GM18870 (cell line): ENCODE data around the gene CDR2L.

Experiments used
- ATAC-seq: cut with Tn5 transposase; IDR thresholded peaks from one replicate; pipeline ENCODE4 v1.9.1; 2021; ENCODE audit warnings: moderate library complexity; ENCODE audit not compliant: unreplicated experiment

CDR2L gene

DNA sequence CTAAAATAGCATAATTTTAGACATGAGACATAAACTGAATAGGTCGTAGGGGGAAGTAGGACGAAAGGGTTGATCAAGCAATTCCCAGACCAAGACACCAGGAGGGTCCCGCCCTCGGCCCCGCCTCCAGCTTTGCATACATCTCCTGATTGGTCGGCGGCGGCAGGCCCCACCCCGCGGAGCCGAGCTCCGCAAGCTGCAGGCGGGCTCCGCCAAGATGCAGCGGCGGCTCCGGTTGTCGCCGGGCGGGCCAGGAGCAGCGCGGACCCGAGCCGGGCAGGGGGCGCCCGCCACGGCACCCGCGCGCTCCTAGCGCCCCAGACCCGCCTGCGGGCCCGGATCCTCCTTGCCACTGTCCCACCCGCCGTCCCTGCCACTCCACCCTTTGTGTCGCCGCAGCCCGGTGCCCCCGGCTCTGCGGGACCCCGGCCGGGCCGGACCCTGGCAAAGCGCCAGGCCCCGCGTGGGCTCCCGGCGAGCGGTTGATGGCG is at the start of gene CDR2L:
Gene CDR2L (plus strand): TSS at position 215 of the 491 bp plus-strand sequence. CDS start 412 bp downstream, outside the sequence.
- no peak for ATAC-seq

GRCh38 chr17:74938194-74938950 is 49.1 kb upstream of the CDR2L start:
- ATAC-seq = no peak

DNA sequence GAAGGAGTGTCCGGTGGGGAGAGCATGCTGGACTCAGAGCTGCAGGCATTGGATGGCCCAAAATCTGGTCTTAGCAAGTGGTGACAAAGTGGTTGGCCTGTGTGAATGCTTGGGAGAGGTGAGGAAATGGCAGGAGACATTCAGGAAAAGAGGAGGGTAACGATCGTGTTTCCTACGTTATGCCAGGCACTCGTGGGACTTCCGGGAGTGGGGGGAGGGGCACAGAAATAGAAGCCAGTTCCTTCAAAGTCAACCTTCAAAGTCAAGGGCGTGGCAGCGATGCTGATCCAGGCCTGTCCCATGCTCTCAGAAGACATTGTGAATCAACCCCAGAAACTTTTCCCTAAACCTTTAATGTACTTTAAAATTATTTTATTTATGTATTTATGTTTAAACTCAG is 47.9 kb upstream of the CDR2L start:
- ATAC-seq = no peak

DNA sequence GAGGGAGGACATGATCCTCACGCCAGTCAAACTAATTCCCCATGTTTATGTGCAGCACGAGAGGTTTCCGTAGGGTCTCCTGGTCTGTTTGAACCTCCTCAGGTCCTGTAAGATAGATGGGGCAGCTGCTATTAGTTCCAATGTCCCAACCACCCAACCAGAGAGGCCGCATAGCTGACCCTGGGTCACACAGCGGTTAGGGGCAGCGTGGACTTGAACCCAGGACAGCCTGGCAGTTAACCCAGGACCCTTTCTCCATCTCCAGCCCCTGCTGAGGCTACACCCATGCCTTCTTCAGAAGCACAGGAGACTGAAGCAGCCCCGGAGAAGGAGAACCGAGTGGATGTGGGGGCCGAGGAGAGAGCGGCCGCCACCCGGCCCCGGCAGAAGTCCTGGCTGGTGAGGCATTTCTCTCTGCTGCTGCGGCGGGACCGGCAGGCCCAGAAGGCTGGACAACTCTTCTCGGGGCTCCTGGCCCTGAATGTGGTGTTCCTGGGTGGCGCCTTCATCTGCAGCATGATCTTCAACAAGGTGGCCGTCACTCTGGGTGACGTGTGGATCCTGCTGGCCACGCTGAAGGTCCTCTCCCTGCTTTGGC is 46.2 kb upstream of the CDR2L start:
- no peak for ATAC-seq

GRCh38 chr17:74943808-74944522 is 43.5 kb upstream of the CDR2L start:
- ATAC-seq = no peak

GRCh38 chr17:74945543-74945942 is 41.9 kb upstream of the CDR2L start:
- peak; percentile 53 for ATAC-seq

GRCh38 chr17:74946641-74947040 is 40.8 kb upstream of the CDR2L start:
- no peak for ATAC-seq

GRCh38 chr17:74947041-74947754 is 40.2 kb upstream of the CDR2L start:
- no peak for ATAC-seq

- no peak for ATAC-seq
These were observed 37.8 kb upstream of the CDR2L start for GRCh38 chr17:74949455-74950115.

DNA sequence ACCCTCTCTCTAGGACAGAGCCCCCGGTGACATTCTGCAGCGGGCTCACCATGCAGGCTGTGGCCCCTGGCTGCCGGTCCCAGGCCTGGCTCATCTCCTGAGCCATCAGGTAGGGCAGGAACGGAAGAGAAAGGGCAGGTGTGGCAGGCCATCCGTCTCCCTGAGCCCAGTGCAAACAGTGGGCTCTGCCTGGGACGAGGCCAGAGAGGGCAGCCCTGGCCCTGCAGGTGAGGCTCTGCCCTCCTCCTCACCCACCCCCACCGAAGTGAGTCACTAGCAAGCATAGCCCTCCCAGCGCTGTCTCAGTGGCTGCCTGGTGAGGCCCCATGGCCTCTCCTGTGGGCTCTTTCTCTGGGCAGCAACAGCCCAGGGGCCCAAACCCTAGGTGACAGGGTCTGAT is 37.2 kb upstream of the CDR2L start:
- ATAC-seq = no peak

DNA sequence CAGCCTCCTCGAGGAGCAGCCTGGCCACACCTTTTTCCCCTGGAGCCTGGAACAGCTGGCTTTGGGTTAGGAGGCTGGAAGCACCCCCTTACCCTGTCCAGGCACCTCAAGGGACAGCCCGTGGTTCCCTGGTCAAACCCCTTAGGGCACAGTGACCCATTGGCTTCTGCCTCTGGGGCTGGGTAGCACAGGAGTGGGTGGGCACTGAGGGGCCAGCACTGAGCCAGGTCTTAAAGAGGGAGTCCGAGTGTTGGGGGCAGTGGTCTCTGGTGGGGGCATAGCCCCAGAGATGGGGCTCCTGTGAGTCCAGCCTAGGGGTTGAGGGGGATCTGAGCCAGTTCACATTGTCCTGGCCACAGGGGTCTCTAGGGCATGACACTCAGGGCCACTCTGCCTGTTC is 36.4 kb upstream of the CDR2L start:
- no peak for ATAC-seq

DNA sequence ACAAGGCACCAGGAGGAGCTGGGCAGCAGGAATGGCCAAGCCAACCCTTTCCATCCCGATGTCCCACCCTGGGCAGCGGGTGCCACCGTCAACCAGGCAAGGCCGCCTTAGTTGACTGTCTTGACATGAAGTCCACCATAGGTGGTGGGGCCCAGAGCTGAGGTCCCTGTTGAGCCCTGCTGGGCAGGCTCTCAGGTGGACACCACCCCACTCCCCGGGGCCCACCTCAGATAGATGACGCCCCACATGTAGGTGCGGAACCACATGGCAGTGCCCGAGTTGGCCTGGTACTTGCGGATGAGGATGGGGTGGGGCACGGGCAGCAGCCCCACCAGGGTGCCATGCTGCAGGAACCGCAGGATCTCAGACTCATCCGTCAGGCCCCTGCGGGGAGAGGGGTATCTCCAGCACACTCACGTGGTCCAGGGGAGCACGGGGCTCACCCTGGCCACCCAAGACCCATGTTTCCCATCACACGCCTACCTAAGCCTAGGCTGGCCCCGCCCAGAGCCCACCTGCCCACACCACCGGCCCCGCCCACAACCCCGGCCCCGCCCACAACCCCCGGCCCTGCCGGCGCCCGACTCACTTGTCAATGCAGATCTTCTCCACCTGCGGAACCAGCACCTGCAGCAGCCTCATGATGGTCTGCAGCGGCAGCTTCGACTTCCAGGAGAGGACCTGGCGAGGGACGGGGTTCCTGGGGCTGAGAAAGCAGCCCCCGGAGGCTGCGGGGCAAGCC is 35.6 kb upstream of the CDR2L start:
- ATAC-seq = no peak

GRCh38 chr17:74952431-74953133 is 34.9 kb upstream of the CDR2L start:
- ATAC-seq = no peak

- no peak for ATAC-seq
These were observed 34.2 kb upstream of the CDR2L start for GRCh38 chr17:74953134-74953687.

DNA sequence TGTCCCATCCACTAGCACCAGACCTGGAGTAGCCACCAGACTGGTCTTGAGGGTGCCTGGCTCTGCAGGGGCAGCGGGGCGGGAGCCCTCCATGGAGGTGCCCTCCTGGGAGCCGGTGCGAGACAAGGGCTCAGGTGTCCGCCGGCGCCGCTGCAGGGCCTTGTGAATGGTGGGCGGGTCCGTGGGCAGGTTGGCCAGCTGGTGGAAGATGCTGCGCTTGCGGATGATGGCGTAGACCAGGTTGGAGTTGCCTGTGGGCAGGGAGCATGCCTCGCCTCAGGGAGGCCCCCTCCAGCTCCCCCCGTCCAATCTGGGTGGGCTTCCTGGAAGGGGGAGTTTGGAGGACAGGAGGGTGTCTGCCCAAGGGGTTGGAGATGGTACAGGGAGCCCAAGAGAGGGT is 33.3 kb upstream of the CDR2L start:
- ATAC-seq = no peak

DNA sequence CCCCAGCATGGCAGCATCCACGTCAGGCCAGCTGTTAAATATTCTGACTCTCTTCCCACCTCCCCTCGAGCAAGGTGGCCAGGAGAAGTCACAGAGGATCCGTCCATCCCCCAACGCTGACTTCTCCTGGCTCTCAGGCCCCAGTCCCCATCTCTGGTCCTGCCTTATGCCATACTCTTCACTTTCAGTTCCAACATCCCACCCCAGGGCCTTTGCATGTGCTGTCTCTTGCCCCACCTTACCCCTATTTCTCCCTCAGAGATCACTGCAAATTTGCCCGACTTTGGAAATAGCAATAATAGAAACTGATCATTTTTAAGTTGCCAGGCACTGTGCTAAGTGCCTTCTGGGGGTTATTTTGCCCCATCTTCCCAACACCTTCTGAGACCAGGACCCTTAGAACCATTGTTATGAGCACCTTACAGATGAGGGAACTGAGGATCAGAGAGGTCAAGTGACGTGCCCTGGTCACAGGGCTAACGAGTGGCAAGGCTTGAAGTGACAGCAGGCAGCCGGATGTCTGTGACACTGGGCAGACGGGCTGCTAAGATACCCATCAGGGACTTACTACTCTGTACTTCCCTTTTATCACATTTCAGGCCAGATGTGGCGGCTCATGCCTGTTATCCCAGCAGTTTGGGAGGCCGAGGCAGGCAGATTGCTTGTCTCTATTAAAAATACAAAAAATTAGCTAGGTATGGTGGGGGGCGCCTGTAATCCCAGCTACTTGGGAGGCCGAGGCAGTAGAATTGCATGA is 32.6 kb upstream of the CDR2L start:
- ATAC-seq = no peak

DNA sequence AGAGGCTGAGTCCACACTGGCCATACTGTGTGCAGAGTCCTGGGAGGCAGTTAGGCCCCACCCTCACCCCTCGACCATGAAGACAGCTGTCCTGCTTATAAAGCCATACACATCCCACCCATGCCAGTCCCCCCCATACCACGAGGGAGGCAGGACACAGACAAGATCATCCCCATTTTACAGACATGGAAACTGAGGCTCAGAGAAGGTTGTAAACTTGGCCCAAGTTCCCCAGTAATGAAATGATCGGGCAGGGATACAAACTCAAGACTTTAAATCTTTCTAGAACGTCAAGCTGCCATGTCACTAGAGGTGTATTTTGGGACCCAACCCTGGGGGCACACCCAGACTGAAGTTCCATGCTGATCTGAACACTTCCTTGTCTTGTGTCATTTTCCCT is 31.3 kb upstream of the CDR2L start:
- ATAC-seq = no peak
